Stimulated activated CD4-positive, alpha-beta T cell treated with anti-CD3 and anti-CD28 coated beads, Interleukin-15, amount 100 ng/mL, for 48 hours (primary cell): ENCODE data around the gene ZNF891.

ENCODE experiments used
- DNase-seq, 2 donors: peaks; one replicate each; pipeline ENCODE4 v3.0.0-alpha.2; 2020; ENCODE audit warnings: low read depth in 2 of 2

The ZNF891 gene

DNA sequence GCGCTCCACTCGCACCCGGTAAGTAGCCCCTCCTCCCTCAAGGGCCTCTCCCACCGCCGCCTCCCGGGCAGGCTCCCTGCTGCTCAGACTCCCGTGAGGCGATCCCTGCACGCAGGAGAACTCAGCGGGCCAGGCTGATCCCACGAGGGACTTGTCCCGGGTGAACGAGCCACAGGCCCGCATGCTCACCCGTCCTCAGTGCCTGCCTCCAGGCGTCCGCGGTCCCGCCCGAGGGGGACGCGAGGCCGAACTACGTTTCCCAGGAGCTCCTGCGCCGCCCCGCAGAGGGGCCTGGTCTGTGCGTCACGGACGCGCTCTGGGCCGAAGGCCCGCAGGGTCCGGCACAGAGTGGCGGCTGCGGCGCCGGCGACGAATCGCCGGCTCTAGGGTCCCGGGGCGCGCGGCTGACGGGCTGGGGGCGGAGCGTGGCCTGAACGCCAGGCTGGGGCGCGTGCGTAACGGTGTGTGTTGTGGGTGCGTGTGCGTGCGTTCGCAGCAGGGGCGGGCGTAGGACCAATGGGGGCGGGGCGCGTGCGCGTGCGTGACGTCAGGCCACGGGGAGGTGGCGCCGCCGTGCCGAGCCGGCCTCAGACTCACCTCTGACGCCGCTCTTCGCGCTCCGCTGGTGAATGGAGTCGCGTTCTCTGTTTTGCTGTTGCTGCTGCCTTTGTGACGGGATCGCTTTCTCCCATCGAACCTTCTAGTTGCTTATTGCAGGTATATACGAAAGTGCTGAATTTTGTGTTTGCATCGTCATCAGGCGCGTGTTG is at the start of gene ZNF891, which contains the start of gene ZNF10:
Gene ZNF891 (minus strand): TSS at position 237 of the 770 bp plus-strand sequence. CDS start 8,356 bp downstream, outside the sequence.
Gene ZNF10 (plus strand): TSS at position 590 of the 770 bp plus-strand sequence. CDS start 13,866 bp downstream, outside the sequence.
- DNase-seq, result peak; percentile 94 to 96

DNA sequence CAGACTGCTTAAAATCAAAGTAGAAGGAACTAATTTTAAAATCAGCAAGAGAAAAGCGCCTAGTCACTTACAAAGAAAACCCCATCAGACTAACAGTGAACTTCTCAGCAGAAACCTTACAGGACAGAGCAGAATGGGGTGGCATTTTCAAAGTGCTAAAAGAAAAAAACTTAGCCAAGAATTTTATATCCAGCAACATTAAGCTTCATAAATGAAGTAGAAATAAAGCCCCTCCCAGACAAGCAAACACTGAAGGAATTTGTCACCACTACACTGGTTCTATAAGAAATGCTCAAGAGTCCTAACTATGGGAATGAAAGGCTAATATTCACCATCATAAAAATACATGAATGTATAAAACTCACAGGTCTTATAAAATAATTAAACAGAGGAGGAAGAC is 44.8 kb upstream of the ZNF891 start:
- DNase-seq, result no peak

DNA sequence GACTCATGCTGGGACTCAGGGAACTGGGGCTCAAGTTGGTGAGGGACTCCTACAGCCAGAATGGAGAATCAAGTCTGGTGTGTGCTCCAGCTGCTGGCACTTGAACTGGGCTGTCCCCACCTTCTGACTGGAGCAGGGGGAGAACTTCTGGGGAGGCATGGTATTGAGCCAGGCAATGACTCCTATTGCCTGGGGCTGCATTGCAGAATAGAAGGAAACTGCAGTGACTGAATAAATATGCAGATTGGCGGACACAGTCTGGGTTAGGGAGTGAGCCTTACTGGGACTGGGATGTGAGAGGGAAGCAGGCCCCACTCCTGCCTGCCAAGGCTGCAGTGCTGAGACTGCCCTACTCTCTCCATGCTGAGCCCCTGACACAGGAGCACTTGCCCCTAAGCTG is 42.4 kb upstream of the ZNF891 start:
- no peak for DNase-seq

DNA sequence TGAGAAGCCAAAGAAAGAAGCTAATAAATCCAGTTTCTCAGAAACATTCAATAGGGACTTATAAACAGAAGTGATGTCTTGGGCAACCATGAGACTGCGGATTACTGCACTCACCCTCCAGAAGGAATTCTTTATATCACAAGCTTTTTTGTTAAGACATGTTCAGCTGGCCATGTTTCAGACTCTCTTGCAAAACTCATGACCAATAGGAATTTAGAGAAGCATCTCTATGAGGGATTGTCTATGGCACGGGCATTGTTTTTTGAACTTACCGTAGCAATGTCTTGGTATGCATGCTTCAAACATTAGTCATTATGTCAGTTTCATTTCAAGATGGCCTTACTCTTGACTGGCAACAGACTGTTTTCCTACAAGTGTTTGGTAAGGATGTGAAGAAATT is 35.7 kb upstream of the ZNF891 start:
- no peak for DNase-seq

DNA sequence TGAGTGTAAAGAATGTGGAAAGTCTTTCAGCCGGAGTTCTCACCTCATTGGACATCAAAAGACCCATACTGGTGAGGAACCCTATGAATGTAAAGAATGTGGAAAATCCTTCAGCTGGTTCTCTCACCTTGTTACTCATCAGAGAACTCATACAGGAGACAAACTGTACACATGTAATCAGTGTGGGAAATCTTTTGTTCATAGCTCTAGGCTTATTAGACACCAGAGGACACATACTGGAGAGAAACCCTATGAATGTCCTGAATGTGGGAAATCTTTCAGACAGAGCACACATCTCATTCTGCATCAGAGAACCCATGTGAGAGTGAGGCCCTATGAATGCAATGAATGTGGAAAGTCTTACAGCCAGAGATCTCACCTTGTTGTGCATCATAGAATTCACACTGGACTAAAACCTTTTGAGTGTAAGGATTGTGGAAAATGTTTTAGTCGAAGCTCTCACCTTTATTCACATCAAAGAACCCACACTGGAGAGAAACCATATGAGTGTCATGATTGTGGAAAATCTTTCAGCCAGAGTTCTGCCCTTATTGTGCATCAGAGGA is 26.1 kb upstream of the ZNF891 start:
- no peak for DNase-seq

DNA sequence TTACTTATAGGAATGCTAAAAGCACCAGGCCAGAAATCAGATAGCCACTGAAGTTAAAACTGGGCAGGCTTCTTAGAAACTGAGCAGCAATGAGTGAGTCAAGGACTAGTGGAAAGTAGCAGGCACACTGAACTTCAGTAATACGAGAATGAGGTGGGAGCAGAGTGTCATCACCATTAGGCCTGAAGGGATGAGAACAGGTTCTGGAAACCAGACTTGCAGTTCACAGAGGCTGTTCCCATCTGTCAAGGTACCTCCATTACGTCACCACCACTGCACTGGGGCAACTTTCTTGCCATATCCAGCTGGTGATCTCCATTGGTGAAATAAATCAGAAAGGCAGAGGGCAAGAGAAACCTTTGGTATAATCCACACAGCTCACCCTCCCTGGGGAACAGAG is 15.9 kb upstream of the ZNF891 start:
- DNase-seq, result no peak

DNA sequence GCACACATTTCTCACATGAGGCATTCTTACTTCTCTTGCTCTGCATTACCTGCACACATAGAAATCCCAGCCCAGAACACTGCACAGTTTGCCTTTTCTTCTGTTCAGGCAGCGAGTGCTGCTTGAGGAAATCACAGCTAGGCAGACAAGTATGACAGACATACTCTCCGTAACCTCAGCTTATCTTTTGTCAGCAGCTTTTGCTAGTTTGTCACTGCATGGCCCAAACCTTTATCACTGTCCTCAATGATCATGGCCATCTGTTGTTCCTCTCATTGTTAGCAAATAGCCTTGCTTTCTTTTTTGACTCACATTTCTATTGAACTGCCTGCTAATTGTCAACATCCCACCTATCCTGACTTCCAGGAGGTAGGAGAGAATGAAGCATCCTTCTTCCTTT is 5.7 kb upstream of the ZNF891 start:
- no peak for DNase-seq

DNA sequence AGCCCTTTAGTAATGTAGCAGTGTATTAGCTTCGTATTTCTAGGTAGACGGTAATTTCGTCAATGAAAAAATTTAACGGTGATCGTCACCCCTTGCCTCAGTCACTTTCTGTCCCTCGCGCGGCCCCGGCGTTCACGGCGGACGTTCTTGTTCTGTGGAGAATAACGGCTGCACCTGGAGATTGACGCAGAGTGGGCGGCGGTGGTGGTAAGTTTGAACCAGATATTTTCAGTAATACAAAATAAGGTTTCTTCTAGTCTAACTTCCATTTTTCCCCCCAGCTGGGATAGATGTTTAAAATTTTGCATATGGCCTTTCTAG is 694 bp upstream of the ZNF891 start:
- peak; percentile 3 to 19 for DNase-seq

DNA sequence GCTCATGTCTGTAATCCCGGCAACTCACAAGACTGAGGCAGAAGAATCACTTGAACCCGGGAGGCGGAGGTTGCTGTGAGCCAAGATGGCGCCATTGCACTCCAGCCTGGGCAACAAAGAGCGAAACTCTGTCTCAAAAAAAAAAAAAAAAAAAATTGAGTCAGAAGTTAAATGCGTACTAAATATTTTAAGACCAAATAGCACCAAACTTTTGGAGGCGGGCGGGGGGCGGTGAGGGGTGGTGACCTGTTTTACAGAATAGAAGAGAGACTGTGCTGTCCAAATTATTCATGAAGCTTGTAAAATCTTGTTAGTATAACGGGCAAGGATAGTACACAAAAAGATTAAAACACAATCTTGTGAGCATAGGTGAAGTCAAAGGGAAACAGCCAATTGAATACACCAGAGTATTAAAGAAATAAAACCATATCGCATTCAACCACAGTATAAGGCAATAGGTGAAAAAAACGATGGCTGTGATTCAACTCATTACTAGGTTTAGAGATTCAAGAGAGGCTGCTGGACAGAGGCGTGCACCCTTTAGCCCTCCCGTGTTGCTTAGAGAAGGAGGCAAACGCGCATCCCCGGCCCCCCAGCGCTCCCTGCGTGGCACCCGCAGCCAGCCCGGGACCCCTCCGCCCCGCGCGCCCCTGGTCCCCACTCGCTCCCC is 571 bp downstream of the ZNF891 start:
- DNase-seq, result no peak

DNA sequence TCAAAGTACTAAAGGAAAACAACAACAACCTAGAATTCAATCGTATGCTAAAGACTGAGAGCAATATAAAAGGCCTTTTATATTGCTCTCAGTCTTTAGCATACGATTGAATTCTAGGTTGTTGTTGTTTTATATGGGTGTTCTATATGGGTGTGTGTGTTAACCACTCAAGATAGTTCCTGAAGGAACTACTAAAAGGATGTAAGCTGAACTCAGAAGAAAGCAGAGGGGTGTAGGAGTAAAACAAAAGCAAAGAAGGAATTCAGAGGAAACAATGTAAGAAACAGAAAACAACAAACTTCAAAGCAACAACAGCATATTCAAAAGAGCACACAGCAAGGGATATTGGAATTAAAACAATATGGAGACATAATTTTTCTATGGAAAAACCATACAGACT is 5.4 kb downstream of the ZNF891 start:
- no peak for DNase-seq

DNA sequence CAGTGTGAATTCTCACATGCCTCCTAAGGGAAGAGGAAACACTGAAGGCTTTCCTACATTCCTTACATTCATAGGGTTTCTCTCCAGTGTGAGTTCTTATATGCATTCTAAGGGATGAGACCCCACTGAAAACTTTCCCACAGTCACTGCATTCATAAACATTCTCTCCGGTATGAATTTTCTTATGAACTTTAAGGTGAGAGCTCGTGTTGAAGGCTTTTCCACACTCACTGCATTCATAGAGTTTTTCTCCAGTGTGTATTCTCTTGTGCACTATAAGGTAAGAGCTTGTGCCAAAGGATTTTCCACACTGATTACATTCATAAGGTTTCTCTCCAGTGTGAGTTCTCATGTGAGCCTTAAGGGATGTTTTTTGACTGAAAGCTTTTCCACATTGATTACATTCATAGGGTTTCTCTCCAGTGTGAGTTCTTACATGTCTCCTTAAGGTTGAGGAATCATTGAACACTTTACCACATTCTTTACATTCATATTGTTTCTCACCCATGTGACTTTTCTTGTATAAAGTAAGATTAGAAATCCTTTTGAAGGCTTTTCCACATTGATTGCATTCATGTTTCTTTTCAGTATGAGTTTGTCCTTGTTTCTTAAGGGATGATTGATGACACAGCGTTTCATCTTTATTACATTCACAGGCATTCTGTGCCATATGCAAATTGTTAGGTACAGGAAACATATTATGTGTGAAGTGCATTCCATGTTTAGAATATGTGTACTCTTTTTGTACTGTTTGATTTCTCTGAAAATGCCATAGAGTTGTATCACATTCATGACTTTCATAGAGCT is 9.5 kb downstream of the ZNF891 start:
- no peak for DNase-seq

DNA sequence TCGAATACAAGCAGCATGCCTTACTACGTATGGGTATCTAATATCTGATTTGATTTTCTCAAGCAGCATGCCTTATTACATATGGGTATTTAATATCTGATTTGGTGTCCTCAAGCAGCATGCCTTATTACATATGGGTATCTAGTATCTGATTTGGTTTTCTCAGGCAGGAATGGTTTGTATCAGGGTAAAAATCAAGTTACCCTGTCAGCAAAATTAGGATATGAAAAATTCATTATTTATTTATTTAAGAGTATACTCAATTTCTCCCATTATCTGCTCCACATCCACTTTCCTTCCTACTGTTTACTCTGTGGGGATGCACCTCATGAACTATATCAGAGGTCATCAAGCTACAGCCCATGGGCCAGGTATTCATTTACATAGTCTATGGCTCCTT is 21.9 kb downstream of the ZNF891 start:
- no peak for DNase-seq

DNA sequence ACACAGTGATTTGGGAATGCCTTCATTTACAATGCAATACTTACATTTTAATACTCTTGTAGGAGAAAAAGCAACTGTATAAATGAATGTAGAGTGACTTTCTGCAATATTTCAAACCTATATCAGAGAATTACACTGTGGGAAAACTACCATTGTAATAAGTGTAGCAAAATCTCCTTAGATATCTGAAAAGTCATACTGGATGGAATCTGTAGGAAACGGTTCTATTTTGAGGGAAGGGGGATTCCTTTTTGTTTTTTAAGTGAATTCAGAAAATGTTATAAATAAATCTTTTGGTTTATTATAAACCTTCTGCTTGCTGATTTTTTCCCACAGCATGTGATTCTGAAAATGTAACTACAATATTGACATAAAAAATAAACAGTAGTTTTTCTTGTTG is 23.0 kb downstream of the ZNF891 start:
- no peak for DNase-seq

DNA sequence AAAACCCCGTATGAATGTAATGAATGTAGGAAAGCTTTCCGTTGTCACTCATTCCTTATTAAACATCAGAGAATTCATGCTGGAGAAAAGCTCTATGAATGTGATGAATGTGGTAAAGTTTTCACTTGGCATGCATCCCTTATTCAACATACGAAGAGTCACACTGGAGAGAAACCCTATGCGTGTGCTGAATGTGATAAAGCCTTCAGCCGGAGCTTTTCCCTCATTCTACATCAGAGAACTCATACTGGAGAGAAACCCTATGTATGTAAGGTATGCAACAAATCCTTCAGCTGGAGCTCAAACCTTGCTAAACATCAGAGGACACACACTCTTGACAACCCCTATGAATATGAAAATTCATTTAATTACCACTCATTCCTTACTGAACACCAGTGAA is 23.8 kb downstream of the ZNF891 start:
- no peak for DNase-seq

DNA sequence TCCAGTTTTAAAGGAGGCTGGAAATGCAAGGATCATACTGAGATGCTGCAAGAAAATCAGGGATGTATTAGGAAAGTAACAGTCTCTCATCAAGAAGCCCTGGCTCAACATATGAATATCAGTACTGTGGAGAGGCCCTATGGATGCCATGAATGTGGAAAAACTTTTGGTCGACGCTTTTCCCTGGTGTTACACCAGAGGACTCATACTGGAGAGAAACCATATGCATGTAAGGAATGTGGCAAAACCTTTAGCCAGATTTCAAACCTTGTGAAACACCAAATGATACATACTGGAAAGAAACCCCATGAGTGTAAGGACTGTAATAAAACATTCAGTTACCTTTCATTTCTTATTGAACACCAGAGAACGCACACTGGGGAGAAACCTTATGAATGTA is 24.5 kb downstream of the ZNF891 start:
- no peak for DNase-seq

DNA sequence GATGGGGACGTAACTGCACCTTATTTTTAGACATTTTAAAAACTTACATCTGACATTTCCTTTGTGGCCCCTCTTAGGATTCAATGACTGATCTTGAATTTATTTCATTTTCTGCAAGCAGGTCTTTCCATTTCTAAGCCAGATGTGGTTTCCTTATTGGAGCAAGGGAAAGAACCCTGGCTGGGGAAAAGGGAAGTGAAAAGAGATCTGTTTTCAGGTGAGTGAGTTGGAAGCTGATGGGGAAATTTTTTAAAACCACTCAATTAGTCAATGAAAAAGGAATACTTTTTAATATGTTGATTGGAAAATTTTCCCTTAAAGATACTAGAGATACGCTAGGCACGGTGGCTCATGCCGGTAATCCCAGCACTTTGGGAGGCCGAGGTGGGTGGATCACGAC is 46.7 kb downstream of the ZNF891 start:
- DNase-seq, result no peak

DNA sequence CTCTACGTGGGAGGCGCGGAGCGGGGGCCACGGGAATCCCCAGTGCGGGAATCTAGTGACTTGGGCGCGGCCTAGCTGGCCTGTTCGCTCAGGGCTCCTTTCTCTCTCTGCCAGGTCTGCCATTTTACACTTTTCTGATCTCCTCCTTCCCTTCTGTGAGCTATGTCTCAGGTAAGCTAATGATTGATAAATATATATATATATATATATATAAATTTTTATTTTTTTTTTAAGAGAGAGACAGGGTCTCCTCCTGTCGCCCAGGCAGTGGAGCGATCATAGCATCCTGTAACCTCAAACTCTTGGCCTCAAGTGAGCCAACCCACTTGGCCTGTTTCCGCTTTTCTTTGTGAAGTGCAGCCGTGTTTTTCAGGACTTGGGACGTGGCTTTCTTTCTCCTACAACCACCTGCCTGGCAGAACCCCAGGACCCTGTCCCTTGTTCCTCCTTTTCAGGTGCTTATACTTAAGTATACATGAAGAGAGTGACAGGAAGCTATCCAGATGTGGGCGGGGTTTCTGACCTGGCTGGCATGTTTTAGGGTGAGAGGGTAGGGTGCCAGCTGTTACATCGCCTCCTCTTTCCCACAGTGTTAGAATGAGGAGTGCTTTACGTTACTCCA is 48.8 kb downstream of the ZNF891 start:
- DNase-seq, result no peak

DNA sequence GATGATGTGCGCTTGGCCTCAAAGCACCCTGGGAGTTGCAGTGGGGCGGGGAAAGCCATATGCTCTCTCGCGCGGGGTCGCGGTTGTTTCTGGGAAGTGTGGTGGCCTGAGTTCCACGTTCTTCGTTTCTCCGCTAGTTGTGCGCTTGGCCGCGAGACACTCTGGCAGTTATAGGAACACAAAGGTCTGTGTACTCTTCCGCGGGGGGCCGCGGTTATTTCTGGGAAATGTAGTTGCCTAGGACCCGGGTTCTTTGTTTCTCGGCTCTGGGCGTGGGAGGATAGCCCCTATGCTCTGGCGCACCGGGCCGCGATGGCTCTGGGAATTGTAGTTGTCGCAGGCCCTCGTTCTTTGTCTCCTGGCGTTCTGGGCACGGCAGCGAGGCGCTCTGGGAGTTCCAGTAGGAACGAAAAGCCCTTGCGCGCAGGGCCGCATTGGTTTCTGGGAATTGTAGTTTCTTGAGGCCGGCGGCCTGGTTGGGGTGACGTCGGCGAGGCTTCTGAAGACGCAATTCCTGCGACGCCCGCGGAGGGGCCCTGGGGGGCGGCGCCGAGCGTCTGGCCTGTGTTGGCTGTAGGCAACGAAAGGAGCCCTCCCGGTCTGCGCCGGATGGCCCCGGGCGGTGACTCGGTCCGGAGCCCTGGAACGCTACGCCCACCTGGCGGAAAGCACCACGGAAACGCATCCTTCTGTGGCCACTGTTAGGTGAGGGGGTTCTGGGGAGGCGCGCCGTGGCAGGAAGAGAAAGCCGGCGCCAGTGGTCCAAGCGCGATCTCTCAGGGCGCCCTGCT is 49.5 kb downstream of the ZNF891 start, which contains the start of gene ZNF140:
Gene ZNF140 (plus strand): TSS at position 556 of the 791 bp plus-strand sequence. CDS start 398 bp downstream, outside the sequence.
- peak; percentile 92 to 94 for DNase-seq

DNA sequence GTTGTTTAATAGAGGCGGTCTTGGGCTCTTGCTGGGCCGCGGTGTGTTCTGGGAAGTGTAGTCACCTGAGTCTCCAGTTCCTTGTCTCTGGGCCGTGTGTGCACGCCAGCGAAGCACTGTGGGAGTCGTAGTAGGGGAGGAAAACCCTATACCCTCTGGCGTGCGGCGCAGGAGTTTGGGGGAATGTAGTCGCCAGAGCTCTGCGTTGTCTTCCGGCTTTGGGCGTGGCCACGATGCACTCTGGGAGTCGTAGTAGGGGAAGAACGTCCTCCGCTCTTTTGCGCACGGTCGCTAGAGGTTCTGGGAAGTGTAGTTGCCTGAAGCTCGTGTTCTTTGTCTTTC is 50.1 kb downstream of the ZNF891 start:
- DNase-seq, result peak; percentile 95 to 96

DNA sequence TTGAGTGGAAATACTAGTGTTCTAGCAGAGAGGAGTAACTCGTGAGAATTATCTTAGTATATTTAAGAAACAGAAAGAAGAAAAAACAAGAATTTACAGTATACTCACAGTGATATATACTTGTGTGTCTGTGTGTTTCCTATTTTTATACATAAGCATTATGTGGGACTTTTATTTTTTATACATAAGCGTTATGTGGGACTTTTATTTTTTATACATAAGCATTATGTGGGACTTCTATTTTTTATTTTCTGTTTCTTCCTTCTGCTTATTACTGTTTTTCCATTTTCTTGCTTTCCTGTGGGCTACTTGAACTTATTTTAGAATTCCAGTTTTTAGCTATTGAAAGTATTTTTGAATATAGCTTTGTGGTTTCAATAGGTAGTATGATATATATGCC is 56.2 kb downstream of the ZNF891 start:
- no peak for DNase-seq

DNA sequence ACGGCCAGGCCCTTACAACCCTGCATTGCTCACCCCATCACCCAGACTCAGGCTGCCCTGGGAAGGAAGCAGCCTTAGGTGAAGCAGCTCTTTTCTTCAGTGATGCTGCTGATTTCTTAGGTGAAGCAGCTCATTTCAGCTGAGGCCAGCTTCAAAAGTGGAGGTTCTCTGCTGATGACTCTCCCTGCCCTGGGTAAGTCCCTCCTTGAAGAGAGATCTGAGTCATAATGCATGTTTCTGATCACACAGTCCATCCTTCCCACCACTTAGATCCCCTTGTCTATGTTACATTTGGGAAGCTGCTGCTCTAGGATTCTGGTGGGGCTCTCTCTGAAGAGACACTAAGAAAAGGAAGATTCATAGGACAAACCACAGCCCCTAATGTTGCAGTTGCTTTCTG is 66.5 kb downstream of the ZNF891 start:
- DNase-seq, result no peak
